ENCODE data around the gene HEMGN. TPM values are rescaled to one million over a fixed set of nuclear protein-coding genes. Genes with fewer than 3 reads are reported as not detected.

HEMGN gene
- total and polyA plus RNA-seq, 10 of the 15 experiments (the other 5 are each of a cell fraction or from before 2014, with no cell fraction given), result 0.03 to 0.28 (median 0.09) TPM; not detected in 4

DNA sequence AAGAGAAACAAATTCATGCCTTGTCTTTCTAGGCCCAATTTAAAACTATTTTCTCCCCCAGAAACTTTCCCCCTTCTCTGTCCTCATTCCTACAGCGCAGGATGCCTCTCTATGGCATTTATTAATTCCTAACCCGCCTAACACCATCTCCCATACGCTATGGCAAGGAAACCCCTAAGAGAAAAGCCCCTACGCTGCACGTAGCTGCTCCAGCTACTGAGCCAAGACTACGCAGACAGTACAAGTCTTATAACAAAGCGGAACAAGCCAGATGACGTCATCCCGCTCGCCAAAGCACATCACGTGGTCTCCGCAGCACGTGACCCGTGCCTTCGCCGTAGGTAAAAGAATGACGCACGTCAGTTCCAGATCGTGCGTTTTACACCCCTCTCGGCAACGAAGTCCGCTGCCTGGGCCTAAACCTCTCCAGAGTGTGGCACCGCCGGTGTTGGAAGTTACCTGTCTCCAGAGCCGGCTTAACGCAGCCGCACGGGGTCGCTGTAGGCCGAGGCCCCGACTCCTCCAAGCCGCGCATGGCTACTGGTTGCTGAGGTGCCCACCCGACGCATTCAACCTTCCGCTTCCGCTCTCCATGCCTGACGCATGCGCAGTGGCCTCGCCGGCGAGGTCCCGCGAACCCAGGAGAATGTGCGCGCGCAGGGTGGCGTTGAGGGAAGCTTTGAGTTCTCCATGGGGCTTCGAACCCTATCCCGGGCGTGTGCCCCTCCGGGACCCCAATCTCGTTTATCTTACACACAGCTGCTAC, 15.8 kb downstream of the HEMGN start, which contains the start of gene TRMO:
TRMO (minus strand) TSS at position 542 of the 766 bp plus-strand sequence; CDS start at position 535, 7 bp downstream.
- peak within 1 kb of the TSS; percentile 97 for H3K4me2 ChIP-seq (ENCODE audit: control insufficient read depth, insufficient read depth)
- no peaks in the 10 kb centered on the region for H3K9me3 ChIP-seq (replicated peaks; ENCODE audit: control insufficient read depth, insufficient read depth, low read length)
- intact Hi-C loops (cut with micrococcal nuclease; ENCODE audit: unreplicated experiment), result loop anchor here (2.0 kb wide), 2 partner anchors 61 to 121 kb away; partner anchors contain the start of gene ANP32B
- ATAC-seq, result peak; percentile 90
- peaks cover 9% of the 10 kb centered on the region for H3K4me1 ChIP-seq (ENCODE audit: control insufficient read depth, insufficient read depth, low read length)
- peak; percentile 98 for DNase-seq (ENCODE audit: low read depth, low spot score)
- H3K27me3 ChIP-seq (replicated peaks in 1 of 2; ENCODE audit: control insufficient read depth in 2 of 2, insufficient read depth in 2 of 2, low read length in 1 of 2), result no peaks in the 10 kb centered on the region
- peaks cover 5% of the 10 kb centered on the region for H3K79me2 ChIP-seq (ENCODE audit: control insufficient read depth, insufficient read depth, low read length)
- ChIA-PET CTCF (interaction anchor here (0.6 to 6.1 kb wide), 36 partner anchors 10 to 853 kb away, joined by 3 to 58 read pairs (median 6); partner anchors contain the start of genes ANP32B, NANS, NCBP1 and TBC1D2), SMC1A (ENCODE audit: uncharacterized antibody, unreplicated experiment) (interaction anchor here (0.8 to 4.2 kb wide), 13 partner anchors 14 to 340 kb away, joined by 3 to 17 read pairs (median 4); partner anchors contain the start of genes NANS and TSTD2), RAD21 (ENCODE audit: unreplicated experiment) (interaction anchor here (0.5 to 3.7 kb wide), 18 partner anchors 20 to 341 kb away, joined by 3 to 19 read pairs (median 6); partner anchors contain the start of genes NANS, TBC1D2, TRIM14 and TSTD2), POLR2A (interaction anchor here (0.6 to 3.5 kb wide), 14 partner anchors 10 to 394 kb away, joined by 3 to 24 read pairs (median 4); partner anchors contain the start of genes ANP32B, NANS, NCBP1 and TSTD2)
- FAIRE-seq, result peak; percentile 97
- peak within 1 kb of the TSS; percentile 94 for H2AFZ ChIP-seq (ENCODE audit: control insufficient read depth, low read depth, low read length)
- 1% methylated on average over 54 of the region's 54 CpGs for WGBS (ENCODE audit: insufficient coverage, insufficient replicate concordance, low lambda C conversion rate, missing lambda C conversion rate)
- H3K36me3 ChIP-seq (ENCODE audit: control insufficient read depth in 2 of 2, insufficient read depth in 2 of 2, low read length in 1 of 2), result no peaks in the 10 kb centered on the region
- H3K4me3 ChIP-seq, result peak within 1 kb of the TSS; percentile 62
- H3K9ac ChIP-seq (ENCODE audit: control insufficient read depth, insufficient read depth, low read length), result peak within 1 kb of the TSS; percentile 80
- TSS peak; percentile 86 for BruUV-seq (replicated peaks)
- H4K20me1 ChIP-seq (ENCODE audit: control insufficient read depth, insufficient read depth), result no peaks in the 10 kb centered on the region
- in situ Hi-C loops (cut with MboI), result no loop called here
- peak within 1 kb of the TSS; percentile 83 for H3K27ac ChIP-seq (ENCODE audit: control insufficient read depth, insufficient read depth)
- peak; percentile 76; the same call in 1 of the 2 replicates for TF ChIP-seq MTA2 (IDR thresholded peaks at IDR 0.05; ENCODE audit: low read depth)
- TF ChIP-seq FOXK2 (IDR thresholded peaks at IDR 0.05), result peak; percentile 84
- TF ChIP-seq, protein P1, sequence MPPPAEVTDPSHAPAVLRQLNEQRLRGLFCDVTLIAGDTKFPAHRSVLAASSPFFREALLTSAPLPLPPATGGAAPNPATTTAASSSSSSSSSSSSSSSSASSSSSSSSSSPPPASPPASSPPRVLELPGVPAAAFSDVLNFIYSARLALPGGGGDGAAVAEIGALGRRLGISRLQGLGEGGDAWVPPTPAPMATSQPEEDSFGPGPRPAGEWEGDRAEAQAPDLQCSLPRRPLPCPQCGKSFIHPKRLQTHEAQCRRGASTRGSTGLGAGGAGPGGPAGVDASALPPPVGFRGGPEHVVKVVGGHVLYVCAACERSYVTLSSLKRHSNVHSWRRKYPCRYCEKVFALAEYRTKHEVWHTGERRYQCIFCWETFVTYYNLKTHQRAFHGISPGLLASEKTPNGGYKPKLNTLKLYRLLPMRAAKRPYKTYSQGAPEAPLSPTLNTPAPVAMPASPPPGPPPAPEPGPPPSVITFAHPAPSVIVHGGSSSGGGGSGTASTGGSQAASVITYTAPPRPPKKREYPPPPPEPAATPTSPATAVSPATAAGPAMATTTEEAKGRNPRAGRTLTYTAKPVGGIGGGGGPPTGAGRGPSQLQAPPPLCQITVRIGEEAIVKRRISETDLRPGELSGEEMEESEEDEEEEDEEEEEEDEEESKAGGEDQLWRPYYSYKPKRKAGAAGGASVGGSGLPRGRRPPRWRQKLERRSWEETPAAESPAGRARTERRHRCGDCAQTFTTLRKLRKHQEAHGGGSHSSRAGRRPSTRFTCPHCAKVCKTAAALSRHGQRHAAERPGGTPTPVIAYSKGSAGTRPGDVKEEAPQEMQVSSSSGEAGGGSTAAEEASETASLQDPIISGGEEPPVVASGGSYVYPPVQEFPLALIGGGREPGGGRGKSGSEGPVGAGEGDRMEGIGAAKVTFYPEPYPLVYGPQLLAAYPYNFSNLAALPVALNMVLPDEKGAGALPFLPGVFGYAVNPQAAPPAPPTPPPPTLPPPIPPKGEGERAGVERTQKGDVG (CRISPR knock-in tag; IDR thresholded peaks at IDR 0.05), result peak; percentile 96
- TF ChIP-seq, protein P2, sequence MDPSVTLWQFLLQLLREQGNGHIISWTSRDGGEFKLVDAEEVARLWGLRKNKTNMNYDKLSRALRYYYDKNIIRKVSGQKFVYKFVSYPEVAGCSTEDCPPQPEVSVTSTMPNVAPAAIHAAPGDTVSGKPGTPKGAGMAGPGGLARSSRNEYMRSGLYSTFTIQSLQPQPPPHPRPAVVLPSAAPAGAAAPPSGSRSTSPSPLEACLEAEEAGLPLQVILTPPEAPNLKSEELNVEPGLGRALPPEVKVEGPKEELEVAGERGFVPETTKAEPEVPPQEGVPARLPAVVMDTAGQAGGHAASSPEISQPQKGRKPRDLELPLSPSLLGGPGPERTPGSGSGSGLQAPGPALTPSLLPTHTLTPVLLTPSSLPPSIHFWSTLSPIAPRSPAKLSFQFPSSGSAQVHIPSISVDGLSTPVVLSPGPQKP (IDR thresholded peaks at IDR 0.05; ENCODE audit: low read depth, low read length), result no peak; the same call in 1 of the 2 replicates
- TF ChIP-seq, protein P3, sequence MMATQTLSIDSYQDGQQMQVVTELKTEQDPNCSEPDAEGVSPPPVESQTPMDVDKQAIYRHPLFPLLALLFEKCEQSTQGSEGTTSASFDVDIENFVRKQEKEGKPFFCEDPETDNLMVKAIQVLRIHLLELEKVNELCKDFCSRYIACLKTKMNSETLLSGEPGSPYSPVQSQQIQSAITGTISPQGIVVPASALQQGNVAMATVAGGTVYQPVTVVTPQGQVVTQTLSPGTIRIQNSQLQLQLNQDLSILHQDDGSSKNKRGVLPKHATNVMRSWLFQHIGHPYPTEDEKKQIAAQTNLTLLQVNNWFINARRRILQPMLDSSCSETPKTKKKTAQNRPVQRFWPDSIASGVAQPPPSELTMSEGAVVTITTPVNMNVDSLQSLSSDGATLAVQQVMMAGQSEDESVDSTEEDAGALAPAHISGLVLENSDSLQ (IDR thresholded peaks at IDR 0.05), result peak; percentile 81
- TF ChIP-seq GATAD2B (conservative IDR thresholded peaks at IDR 0.05; ENCODE audit: low read depth), result peak; percentile 84
- TF ChIP-seq SPI1 (IDR thresholded peaks at IDR 0.05; ENCODE audit: borderline replicate concordance, insufficient read depth, low read depth, low read length), result peak; percentile 65; the same call in 1 of the 2 replicates
- peak; percentile 65 for TF ChIP-seq JUNB (IDR thresholded peaks at IDR 0.05)
- TF ChIP-seq MYB (IDR thresholded peaks at IDR 0.05; ENCODE audit: borderline replicate concordance, low read depth, low read length), result no peak
- TF ChIP-seq, protein P4, sequence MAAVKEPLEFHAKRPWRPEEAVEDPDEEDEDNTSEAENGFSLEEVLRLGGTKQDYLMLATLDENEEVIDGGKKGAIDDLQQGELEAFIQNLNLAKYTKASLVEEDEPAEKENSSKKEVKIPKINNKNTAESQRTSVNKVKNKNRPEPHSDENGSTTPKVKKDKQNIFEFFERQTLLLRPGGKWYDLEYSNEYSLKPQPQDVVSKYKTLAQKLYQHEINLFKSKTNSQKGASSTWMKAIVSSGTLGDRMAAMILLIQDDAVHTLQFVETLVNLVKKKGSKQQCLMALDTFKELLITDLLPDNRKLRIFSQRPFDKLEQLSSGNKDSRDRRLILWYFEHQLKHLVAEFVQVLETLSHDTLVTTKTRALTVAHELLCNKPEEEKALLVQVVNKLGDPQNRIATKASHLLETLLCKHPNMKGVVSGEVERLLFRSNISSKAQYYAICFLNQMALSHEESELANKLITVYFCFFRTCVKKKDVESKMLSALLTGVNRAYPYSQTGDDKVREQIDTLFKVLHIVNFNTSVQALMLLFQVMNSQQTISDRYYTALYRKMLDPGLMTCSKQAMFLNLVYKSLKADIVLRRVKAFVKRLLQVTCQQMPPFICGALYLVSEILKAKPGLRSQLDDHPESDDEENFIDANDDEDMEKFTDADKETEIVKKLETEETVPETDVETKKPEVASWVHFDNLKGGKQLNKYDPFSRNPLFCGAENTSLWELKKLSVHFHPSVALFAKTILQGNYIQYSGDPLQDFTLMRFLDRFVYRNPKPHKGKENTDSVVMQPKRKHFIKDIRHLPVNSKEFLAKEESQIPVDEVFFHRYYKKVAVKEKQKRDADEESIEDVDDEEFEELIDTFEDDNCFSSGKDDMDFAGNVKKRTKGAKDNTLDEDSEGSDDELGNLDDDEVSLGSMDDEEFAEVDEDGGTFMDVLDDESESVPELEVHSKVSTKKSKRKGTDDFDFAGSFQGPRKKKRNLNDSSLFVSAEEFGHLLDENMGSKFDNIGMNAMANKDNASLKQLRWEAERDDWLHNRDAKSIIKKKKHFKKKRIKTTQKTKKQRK (IDR thresholded peaks at IDR 0.05; ENCODE audit: low read depth, low read length), result peak; percentile 32; the same call in 1 of the 2 replicates
- 0 out of 2 replicates have a peak, but pooled peaks have one; percentile 83 for TF ChIP-seq STAT3 (IDR thresholded peaks at IDR 0.05; ENCODE audit: low read depth, low read length)
- no peak; a peak in 1 of 4 replicates for TF ChIP-seq SRF (IDR thresholded peaks at IDR 0.05; ENCODE audit: low read depth in 2 of 2, low read length in 2 of 2)

All from GM12878 (cell line).